NCI-H2171 (cell line): ENCODE data around the gene CBLC.

Experiments used
- DNase-seq: peaks from one replicate; lab custom pipeline; 2025; lab: John Stamatoyannopoulos, UW

Gene CBLC

GRCh38 chr19:44746946-44747738, 30.5 kb upstream of the CBLC start:
- peak; percentile 60 for DNase-seq

GRCh38 chr19:44747739-44748425, 29.8 kb upstream of the CBLC start:
- no peak for DNase-seq

- no peak for DNase-seq
Measured at GRCh38 chr19:44748426-44749254, 29.1 kb upstream of the CBLC start, which contains the start of gene BCL3. Gene BCL3, plus strand, starts transcription at chr19:44748708. Its CDS starts 83 bp downstream, at chr19:44748791.

DNA sequence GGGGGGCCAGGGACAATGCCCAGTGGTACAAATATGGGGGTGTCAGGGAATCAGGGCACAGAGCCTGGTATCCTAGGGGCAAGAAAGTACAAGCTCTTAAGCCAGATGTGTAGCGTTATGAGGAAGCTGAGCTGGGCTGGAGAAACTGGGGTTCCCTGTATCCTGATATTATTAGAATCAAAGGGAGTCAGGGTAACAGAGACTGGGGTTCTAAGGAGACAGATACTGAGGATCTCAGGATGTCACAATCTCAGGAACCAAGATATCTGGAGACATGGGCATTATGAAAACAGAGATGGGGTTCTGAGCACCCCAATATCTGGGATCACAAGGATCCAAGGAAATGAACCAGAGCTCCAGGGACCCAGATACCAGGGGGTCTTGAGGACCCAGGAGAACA, 28.4 kb upstream of the CBLC start:
- DNase-seq: no peak

- DNase-seq: no peak
Measured at GRCh38 chr19:44749994-44750393, 27.7 kb upstream of the CBLC start.

- no peak for DNase-seq
Measured at GRCh38 chr19:44752123-44752815, 25.4 kb upstream of the CBLC start.

GRCh38 chr19:44752816-44753625, 24.7 kb upstream of the CBLC start:
- DNase-seq: no peak

DNA sequence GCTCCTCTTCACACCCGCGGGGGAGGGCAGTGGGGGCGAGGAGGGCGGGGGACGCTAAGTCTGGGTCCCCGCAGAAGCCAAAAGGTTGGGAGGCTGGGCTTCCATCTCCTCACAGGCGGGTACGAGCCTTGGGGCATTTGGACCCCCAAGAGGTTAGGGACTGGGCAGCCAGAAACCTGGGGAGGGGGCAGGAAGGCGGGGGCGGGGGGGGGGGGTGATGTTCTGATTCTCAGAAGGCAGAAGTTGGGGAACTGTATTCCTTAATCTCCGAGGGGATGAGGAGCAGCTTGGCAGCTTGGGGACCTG, 24.1 kb upstream of the CBLC start:
- DNase-seq: no peak

DNA sequence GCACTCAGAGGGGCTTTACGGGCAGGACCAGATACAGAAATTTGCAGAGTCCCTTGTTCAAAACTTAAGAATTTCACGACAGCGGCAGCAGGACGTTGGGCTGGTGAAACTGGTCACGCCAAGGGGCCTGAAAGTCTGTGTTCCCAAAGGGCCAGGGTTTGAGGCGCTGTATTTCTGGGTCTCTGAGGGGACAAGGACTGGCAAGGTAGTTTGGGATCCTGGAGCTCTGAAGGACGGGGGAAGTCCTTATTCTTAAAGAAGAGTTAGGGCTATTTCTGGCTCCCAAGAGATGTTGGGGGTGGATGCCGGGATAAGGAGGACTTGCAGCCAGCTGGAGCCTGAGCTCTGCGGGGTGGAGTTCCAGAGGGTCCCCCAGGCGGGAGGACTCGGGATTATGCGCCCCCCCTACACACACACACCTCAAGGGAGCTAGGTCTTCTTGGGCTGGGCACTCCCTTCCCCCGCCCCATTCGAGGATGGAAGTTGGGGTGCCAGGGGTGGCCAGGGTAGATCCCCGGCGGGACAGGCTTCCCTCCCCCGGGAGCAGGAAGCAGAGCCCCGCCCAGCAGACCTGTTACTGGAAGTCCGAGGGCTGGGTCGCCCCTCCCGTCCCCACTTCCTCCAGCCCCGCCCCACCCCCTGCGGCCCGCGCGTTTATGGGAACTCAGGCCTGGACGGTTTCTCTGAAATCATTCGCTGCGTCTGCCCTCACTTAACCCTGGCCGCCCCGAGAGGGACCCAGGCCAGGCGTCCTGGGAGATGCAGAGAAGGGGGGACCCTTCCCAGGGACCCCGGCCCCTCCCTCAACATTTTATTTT, 23.5 kb upstream of the CBLC start:
- no peak for DNase-seq

- no peak for DNase-seq
Measured at GRCh38 chr19:44754750-44755080, 23.0 kb upstream of the CBLC start.

GRCh38 chr19:44755219-44755618, 22.5 kb upstream of the CBLC start:
- DNase-seq: no peak

DNA sequence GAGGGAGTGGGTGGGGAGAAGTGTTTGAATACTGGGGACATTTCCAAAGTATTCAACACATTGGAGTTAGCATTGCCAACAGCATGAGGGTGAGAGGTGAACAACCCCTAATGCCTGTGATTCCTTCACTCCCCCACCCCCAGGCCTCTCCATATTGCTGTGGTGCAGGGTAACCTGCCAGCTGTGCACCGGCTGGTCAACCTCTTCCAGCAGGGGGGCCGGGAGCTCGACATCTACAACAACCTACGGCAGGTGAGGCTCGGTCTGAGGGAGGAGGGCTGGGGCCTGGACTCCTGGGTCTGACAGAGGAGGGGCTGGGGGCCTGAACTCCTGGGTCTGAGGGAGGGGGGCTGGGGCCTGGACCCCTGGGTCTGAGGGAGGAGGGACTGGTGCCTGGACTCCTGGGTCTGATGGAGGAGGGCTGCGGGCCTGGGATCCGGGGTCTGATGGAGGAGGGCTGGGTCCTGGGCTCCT, 21.6 kb upstream of the CBLC start:
- no peak for DNase-seq

- no peak for DNase-seq
Measured at GRCh38 chr19:44757057-44757734, 20.5 kb upstream of the CBLC start.

DNA sequence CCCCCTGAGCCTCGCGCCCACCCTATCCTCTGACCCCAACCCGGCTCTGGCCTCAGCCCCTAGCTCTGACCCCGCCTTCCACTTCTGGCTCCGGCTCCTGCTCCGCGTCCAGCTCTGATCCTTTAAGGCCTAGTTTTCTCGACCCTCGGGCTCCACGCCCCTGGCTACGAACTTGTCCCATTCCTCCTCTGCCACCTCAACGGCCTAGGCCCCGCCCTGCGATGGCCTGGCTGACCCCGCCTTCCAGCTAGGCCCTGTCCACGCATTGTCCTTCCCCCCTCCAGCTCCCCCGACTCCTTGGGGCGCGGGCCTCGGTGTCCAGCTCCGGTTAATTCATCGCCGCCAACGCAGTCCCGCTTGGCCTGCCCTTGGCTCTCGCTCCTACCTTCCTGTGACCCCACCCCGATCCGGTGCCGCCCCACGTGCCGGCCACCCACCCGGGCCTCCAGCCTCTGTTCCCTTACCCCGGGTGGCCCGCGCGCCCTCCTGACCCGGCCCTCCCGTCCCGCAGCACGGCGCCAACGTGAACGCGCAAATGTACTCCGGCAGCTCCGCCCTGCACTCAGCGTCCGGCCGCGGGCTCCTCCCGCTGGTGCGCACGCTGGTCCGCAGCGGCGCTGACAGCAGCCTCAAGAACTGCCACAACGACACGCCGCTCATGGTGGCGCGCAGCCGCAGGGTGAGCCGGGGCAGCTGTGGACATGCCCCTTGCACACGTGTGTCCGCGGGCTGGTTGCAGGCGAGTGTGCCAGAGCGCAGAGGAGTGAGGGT, 19.8 kb upstream of the CBLC start:
- DNase-seq: no peak

DNA sequence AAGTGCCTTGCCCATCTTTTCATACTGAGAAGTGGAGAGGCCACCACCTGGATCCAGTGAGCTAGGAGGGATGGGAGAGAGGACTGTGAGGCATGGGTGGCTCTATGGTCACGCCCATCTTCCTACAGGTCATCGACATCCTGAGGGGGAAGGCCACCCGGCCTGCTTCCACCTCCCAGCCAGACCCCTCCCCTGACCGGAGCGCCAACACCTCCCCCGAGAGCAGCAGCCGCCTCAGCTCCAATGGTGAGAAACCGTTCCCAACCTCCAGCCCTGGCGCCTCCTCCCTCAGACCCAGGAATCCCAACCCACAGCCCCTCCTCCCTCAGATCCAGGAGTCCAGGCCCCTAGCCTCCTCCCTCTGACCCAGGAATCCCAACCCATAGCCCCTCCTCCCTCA, 19.1 kb upstream of the CBLC start:
- DNase-seq: no peak

- no peak for DNase-seq
Measured at GRCh38 chr19:44759083-44759804, 18.4 kb upstream of the CBLC start.

DNA sequence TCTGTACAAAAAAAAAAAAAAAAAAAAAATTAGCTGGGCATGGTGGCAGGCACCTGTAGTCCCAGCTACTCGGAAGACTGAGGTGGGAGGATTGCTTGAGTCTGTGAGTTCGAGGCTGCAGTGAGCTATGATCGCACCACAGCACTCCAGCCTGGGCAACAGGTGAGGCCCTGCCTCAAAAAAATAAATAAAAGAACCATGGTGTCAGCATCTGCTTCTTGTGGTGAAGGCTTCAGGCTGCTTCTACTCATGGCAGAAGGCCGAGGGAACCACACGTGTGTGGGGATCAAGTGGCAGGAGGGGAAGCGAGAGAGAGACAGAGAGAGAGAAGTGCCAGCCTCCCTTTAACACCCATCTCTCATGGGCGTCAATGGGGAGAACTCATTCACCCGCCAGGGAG, 15.7 kb upstream of the CBLC start:
- no peak for DNase-seq
